ENCODE data around the gene IL23R.

GRCh38 chr1:67204298-67204980 is 38.2 kb downstream of the IL23R start:
- TF ChIP-seq POLR2AphosphoS5 (IDR thresholded peaks at IDR 0.05; ENCODE audit: low read depth, low read length) (no peak), POLR2A (IDR thresholded peaks at IDR 0.05; ENCODE audit: low read depth, low read length) (no peak)
